Neural crest cell (in vitro differentiated cells): ENCODE measurements around the gene SLC9A9. TPM values are rescaled to one million over a fixed set of nuclear protein-coding genes. Genes with fewer than 3 reads are reported as not detected.

Experiments
- DNase-seq: peaks from one replicate; pipeline ENCODE4 v3.0.0; 2021; ENCODE audit warnings: low read depth, mixed read lengths, low spot score
- H3K27ac Mint-ChIP-seq: one replicate; pipeline ENCODE4 v1.8.0; 2021; ENCODE audit warnings: mild to moderate bottlenecking, mixed read lengths; ENCODE audit not compliant: unreplicated experiment
- H3K27me3 Mint-ChIP-seq: 2 replicates; pipeline ENCODE4 v1.8.0; 2021; ENCODE audit warnings: low read depth, mild to moderate bottlenecking, mixed read lengths
- H3K36me3 Mint-ChIP-seq: 2 replicates; pipeline ENCODE4 v1.8.0; 2021; ENCODE audit warnings: low read depth, mild to moderate bottlenecking, mixed read lengths
- H3K4me1 Mint-ChIP-seq: 2 replicates; pipeline ENCODE4 v1.8.0; 2021; ENCODE audit warnings: mixed read lengths
- H3K4me3 Mint-ChIP-seq: one replicate; pipeline ENCODE4 v1.8.0; 2021; ENCODE audit warnings: mild to moderate bottlenecking, mixed read lengths
- H3K9me3 Mint-ChIP-seq: 2 replicates; pipeline ENCODE4 v1.8.0; 2021; ENCODE audit warnings: mixed read lengths
- total RNA-seq: library from RNA; stranded (reverse); gene quantifications from 2 replicates; pipeline ENCODE4 v1.2.1, GENCODE V29; 2021
- TF ChIP-seq, protein P1 (sequence below): fragments of 200-600 bp; sonication (generic); conservative IDR thresholded peaks from 2 replicates; pipeline ENCODE4 v1.5.0; 2021; ENCODE audit warnings: antibody characterized with exemption, mild to moderate bottlenecking

Gene SLC9A9
- total RNA-seq, 1 donor from 2014 or later, result 0.56 TPM

DNA sequence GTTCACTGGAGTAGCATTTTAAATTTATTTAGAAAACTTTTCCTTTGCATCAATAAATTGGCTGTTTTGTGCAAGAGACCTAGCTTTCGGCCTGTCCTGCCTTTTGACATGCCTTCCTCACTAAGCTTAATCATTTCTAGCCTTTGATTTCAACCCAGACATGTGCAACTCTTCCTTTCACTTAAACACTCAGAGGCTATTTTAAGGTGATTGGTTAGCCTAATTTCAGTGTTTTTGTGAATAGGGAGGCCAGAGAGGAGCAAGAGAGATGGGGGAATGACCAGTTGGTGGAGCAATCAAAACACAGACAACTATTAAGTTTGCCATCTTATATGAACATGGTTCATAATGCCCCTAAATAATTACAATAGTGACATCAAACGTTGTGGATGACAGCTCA lies 333.4 kb downstream of the SLC9A9 start:
- no peak overlapping the region for H3K4me3 Mint-ChIP-seq
- H3K4me1 Mint-ChIP-seq, result no peaks in the 10 kb centered on the region
- no peak overlapping the region for H3K27ac Mint-ChIP-seq
- no peaks in the 10 kb centered on the region for H3K36me3 Mint-ChIP-seq
- no peaks in the 10 kb centered on the region for H3K27me3 Mint-ChIP-seq
- no peak for DNase-seq
- H3K9me3 Mint-ChIP-seq, result peaks cover 2% of the 10 kb centered on the region
- TF ChIP-seq, protein P1, sequence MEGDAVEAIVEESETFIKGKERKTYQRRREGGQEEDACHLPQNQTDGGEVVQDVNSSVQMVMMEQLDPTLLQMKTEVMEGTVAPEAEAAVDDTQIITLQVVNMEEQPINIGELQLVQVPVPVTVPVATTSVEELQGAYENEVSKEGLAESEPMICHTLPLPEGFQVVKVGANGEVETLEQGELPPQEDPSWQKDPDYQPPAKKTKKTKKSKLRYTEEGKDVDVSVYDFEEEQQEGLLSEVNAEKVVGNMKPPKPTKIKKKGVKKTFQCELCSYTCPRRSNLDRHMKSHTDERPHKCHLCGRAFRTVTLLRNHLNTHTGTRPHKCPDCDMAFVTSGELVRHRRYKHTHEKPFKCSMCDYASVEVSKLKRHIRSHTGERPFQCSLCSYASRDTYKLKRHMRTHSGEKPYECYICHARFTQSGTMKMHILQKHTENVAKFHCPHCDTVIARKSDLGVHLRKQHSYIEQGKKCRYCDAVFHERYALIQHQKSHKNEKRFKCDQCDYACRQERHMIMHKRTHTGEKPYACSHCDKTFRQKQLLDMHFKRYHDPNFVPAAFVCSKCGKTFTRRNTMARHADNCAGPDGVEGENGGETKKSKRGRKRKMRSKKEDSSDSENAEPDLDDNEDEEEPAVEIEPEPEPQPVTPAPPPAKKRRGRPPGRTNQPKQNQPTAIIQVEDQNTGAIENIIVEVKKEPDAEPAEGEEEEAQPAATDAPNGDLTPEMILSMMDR, result no peak

DNA sequence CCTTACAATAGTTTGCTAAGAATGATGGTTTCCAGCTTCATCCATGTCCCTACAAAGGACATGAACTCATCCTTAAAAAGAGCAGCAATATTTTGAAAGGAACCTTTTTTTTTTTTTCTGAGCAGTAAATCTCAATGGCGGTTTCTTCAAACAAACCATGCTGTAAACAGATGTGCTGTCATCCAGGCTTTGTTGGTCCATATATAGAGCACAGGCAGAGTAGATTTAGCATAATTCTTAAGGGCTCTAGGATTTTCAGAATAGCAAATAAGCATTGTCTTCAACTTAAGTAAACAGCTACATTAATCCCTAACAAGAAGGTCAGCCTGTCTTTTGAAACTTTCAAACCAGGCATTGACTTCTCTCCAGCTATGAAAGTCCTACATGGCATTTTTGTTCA lies 334.2 kb downstream of the SLC9A9 start:
- H3K27ac Mint-ChIP-seq, result no peak overlapping the region
- TF ChIP-seq, protein P1, result no peak
- H3K9me3 Mint-ChIP-seq, result no peaks in the 10 kb centered on the region
- no peak for DNase-seq
- no peaks in the 10 kb centered on the region for H3K27me3 Mint-ChIP-seq
- no peak overlapping the region for H3K4me3 Mint-ChIP-seq
- H3K4me1 Mint-ChIP-seq, result no peaks in the 10 kb centered on the region
- H3K36me3 Mint-ChIP-seq, result no peaks in the 10 kb centered on the region

DNA sequence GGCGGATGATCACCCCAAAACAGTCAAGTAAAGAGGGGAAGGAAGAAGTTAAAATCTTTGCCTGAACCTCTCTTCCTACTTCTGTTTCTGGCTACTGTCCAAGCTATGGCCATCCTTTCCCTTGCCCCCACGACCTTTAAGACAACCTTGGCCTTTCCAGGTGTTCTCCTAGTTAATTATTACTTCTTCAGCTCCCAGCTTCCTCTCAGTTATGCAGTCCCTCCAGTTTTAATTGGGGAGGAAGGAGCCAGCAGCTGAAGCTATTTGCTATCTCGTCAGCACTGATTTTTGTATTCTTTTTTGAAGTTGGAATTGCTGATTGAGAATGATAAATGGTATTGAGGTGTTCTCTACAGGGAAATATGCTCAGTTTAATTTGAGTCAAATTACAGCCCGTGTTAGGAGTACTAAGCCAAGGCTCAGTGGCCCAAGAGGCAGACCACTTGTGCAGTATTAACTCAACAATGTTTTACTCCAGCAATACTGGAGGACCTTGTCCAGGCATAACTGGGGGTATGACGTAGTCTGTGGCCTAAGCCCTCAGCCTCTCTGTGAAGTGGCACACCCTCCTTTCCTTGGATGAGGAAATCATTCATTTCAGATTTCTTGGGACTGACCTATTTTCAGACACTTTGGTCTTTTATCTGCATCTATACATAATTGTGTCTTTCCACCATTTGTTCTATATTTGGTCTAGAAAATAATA lies 336.9 kb downstream of the SLC9A9 start:
- DNase-seq, result no peak
- H3K27me3 Mint-ChIP-seq, result no peaks in the 10 kb centered on the region
- H3K4me3 Mint-ChIP-seq, result no peak overlapping the region
- TF ChIP-seq, protein P1, result no peak
- no peaks in the 10 kb centered on the region for H3K36me3 Mint-ChIP-seq
- H3K4me1 Mint-ChIP-seq, result no peaks in the 10 kb centered on the region
- H3K9me3 Mint-ChIP-seq, result no peaks in the 10 kb centered on the region
- H3K27ac Mint-ChIP-seq, result no peak overlapping the region

DNA sequence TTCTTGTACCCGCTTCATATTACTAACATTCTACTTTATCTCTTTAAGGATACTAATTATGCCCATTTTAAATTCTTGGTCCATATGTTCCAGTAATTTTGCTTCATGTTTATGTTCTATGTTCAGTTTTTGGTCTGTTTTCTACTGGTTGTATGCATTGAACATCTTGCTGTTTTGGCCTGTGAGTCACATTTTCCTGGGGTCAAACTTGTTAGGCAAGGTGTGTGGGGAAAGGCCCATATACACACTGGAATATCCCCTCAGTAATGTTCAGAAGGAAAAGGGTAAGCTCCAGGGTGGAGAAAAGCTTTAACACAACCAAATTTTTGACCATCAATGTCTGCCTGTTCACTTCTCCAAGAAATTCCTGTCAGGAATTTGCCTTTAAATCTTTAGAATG lies 337.7 kb downstream of the SLC9A9 start:
- Mint-ChIP-seq H3K36me3 (no peaks in the 10 kb centered on the region), H3K9me3 (no peaks in the 10 kb centered on the region), H3K4me3 (no peak overlapping the region), H3K4me1 (no peaks in the 10 kb centered on the region), H3K27ac (no peak overlapping the region), H3K27me3 (no peaks in the 10 kb centered on the region)
- DNase-seq, result no peak
- TF ChIP-seq, protein P1, result no peak

DNA sequence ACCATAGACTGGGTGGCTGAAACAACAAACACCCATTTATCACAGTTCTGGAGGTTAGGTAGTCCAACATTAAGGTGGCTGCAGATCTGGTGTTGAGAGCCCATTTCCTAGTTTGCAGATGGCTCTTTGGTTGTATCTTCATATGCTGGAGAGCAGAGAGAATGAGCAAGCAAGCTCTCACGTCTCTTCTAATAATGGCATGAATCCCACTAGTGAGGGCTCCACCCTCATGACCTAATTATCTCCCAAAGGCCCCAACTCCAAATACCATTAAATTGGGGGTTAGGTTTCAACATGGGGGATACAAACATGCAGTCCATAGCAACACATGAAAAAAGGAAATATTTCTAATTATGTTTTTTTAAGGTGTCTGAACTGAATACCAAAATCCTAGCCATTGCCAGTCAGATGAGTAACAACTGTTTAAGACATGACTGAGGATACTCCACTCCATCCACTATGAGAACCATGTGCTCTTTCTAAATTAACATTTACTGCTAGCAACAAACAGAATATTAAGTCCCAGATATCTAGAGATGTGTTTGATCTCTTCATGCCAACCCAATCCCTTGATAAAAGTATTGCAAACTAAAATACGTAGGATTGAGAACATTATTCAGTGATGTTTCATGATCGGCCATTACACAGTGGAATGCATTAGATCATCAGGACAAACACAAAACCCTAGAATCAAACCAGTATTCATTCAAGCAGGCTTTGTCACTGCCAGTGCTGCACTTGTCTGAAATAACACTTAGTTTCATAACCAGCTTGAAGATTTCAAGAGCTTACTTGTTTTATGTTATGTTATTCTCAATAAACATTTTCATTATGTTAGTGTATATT lies 340.3 kb downstream of the SLC9A9 start:
- no peak for DNase-seq
- Mint-ChIP-seq H3K36me3 (no peaks in the 10 kb centered on the region), H3K4me3 (no peak overlapping the region), H3K4me1 (no peaks in the 10 kb centered on the region), H3K27me3 (no peaks in the 10 kb centered on the region), H3K9me3 (no peaks in the 10 kb centered on the region), H3K27ac (no peak overlapping the region)
- TF ChIP-seq, protein P1, result no peak
